GM18517 (cell line): ENCODE data around the gene KRTAP10-2.

Experiments
- ATAC-seq: cut with Tn5 transposase; IDR thresholded peaks from one replicate; pipeline ENCODE4 v1.9.1; 2021; ENCODE audit warnings: mild to moderate bottlenecking, moderate library complexity; ENCODE audit not compliant: unreplicated experiment

Gene KRTAP10-2

DNA sequence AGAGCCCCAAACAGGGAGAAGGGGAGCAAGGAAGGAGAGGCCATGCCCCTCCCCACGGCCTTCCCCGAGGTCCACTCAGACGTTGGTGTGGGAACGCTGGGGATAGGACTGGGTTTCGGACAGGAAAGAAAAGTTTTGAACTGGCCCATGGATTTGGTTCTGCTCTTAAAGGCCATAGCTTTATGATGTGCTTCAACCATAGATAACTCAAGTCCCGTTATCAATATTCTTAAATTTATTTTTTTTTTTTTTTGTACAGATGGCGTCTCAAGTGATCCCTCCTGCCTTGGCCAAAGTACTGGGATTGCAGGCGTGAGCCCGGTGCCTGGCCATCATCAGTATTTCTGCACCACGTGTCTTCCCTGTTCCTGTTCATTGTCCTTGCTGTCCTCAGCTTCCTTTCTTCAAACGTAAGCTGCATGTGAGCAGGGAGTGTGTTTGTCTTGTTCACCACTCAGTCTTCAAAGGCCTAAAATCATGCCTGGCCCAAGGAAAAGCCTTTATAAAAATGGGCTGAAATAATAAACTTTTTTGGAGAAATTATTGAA, 10.5 kb downstream of the KRTAP10-2 start:
- ATAC-seq: no peak

DNA sequence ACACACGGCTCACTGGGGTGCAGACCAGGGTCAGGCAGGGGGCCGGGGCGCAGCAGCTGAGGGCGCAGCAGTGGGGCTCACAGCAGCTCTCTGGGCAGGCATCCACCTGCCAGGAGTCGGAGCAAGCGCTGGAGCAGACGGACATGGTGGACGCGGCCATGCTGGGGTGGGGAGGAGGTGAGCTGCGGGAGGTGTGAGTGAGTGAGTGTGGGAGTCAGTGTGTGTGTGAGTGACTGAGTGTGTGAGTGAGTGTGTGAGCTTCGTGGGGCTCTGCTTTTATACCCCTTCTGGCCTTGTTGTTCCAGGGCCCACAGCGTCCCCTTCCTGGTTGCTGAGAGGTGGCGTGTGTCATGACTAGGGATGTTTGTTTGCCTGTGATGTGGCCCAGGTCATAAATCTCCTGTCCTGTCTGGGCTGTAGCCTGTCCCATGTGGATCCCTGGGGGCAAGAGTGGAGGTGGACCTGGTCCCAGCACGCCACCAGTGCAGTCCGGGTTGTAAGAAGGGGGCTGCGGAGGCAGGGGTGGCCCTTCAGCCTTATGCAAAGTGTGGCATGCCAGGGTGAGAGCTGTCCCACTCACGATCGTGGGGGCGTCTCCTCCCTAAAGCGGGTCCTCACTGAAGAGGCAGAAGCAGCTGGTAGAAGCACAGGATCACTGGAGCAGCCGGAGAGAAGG, 11.2 kb downstream of the KRTAP10-2 start, which contains the start of gene KRTAP10-1:
KRTAP10-1 (minus strand) TSS at position 205 of the 676 bp plus-strand sequence; CDS start at position 160, 45 bp downstream.
- ATAC-seq: no peak

DNA sequence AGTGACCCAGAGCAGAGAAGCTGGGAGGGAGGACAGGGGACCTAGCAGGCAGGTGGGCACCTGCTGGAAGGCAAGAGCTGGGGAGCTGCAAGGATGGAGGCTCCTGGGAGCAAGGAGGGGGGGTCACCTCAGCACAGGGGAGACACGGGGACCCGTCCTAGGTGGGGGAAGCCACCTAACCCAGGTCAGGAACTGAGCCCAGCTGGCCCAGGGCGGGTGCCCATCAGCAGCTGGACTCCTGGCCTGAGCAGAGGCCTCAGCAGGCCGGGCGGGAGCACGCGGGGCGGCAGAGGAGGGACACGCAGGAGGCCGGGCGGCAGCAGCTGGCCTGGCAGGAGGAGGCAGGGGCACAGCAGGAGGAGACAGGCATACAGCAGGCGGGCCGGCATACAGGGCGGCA, 12.3 kb downstream of the KRTAP10-2 start:
- no peak for ATAC-seq

DNA sequence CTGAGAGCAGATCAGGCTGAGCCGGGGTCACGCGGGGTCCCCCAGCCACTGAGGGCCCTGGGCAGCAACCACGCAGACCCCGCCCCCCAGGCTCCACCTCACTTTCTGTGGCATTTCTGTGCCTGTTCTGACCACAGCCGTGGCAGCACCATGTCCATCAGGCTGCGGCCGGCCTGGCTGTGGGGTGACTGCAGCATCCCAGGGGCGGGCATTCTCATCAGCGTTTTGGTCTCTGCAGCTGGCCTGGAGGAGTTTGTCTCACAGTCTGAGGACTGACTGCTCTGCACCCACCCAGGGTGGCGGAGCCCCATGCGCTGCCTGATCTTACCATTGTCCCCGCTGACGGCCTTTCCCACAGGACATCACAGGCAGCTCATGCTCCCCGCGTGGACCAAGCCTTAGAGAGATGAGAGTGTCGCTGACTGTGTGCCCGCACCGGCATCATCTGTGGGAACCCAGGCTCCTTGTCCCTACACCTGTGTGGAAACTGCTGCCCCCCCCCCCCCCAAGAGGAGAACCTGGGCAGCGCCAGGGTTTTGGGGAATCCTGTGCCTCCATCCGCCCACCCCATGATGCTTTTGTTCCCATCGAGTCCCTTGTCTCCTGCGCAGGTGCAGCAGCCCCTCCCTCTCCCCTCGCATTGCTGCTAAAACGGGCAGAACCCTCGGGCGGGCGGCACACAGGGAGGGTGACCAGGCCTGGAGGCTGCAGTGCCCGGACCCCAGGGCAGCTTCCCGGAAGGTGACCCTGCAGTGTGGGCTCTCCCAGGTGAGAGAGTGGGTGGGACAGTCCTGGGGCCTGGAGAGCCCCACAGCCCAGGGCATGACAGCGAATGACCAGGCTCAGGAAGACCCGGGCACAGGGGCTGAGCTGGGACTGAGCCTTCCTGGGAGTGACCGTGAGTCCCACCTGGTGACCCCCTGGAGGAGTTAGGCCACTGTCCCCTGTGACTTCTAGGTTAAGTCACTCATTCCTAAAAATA, 13.1 kb downstream of the KRTAP10-2 start:
- no peak for ATAC-seq

DNA sequence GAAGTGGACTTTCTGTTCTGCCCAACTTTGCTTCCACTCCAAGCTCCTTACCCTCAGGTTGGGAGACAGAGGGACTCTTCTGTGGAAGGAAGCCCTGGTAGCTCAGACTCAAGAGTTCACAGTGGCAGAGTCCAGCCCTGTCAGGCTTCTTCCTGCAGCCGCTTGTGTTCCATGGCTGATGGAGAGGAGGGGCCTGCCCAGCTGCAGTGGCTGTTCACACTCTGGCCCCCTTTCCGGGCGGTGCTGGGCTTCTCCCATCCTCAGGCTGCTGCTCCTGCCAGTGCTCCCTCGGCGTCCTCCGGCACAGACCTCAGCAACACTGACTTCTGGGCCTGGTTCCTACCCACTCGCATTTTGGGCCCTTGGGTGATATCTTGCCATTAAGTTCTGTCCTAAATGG, 15.3 kb downstream of the KRTAP10-2 start:
- no peak for ATAC-seq

DNA sequence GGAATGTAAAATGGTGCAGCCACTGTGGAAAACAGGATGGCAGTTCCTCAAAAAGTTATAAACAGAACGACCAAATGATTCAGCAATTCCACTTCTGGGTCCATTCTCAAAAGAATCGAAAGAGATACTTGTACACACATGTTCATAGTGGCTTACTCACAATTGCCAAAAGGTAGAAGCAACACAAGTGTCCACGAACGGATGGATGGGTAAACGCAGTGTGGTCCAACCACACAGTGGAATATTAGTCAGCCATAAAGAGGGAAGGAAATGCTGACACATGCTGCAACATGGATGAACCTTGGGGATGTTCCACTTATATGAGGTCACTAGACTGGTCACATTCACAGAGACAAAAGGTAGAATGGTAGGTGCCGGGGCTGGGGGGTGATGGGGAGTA, 16.6 kb downstream of the KRTAP10-2 start:
- ATAC-seq: no peak

DNA sequence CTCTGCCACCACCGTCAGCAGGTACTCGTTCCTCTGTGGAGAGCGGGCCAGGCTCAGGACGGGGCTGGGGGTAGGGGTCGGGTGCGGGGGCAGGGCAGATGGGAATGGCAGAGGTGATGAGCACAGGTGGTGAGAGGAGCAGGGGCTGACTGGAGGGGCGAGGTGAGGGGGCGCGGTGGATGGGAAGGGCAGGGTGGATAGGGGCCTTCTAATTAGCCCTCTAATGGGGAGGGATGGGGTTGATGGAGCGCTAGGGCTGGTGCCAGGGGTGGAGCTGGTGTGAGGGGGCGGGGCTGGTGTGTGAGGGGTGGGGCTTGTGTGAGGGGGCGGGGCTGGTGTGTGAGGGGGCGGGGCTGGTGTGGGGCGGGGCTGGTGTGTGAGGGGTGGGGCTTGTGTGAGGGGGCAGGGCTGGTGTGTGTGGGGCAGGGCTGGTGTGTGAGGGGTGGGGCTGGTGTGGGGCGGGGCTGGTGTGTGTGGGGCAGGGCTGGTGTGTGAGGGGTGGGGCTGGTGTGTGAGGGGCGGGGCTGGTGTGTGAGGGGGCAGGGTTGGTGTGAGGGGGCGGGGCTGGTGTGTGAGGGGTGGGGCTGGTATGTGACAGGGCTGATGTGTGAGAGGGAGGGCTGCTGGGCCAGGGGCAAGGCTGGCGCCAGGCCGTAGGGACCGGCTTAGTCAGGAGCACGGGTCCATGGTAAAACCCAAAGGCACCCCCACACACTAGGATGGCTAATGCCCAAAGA, 17.2 kb downstream of the KRTAP10-2 start:
- no peak for ATAC-seq

DNA sequence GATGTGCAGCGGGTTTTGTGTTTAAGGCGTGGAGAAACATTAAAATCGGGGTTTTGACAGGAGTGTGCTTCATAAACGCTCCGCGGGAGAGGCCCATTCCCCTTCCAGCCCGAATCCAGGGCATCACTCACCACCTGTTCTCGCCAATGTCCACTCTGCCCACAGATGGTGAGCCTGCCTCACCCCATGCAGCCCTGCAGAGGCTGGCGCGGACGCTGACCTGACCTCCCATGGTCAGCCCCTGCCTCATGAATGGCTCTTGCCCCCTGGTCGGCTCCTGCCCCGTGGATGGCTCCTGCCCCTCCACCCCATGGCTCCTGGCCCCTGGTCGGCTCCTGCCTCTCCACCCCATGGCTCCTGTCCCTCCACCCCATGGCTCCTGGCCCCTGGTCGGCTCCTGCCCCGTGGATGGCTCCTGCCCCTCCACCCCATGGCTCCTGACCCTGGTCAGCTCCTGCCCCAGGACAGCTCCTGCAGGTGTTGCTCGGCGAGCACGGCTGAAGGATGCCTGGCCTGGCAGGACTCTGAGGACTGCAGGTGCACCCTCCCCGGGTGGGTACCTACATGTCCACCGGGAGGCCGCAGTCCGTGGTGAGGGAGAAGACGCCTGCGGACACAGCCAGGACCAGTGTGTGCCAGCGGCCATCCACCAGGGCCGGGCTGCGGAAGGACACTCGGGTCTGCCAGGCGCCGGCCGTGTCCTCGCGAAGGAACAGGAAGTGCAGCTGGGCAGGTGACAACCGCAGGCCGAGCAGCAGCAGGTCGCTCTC, 18.0 kb downstream of the KRTAP10-2 start:
- ATAC-seq: no peak

DNA sequence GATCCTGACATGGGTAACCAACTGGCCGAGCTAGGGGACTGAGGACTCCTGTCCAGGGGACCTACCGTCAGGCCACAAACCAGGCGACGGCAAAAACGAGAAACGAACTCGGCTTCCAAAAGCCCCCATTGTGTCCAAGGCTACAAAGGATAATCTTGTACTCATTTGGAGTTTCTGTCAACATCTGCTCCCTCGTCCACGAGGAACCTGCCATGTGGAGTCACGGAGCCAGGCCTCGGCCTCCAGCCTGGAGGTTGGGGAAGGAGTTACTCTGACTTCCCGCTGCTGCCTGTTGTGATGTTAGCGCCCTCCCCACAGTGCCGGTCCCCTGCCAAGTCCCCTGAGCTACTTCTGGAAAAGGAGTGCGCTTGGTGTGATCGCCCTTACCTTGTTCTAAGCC, 18.6 kb downstream of the KRTAP10-2 start:
- ATAC-seq: no peak

DNA sequence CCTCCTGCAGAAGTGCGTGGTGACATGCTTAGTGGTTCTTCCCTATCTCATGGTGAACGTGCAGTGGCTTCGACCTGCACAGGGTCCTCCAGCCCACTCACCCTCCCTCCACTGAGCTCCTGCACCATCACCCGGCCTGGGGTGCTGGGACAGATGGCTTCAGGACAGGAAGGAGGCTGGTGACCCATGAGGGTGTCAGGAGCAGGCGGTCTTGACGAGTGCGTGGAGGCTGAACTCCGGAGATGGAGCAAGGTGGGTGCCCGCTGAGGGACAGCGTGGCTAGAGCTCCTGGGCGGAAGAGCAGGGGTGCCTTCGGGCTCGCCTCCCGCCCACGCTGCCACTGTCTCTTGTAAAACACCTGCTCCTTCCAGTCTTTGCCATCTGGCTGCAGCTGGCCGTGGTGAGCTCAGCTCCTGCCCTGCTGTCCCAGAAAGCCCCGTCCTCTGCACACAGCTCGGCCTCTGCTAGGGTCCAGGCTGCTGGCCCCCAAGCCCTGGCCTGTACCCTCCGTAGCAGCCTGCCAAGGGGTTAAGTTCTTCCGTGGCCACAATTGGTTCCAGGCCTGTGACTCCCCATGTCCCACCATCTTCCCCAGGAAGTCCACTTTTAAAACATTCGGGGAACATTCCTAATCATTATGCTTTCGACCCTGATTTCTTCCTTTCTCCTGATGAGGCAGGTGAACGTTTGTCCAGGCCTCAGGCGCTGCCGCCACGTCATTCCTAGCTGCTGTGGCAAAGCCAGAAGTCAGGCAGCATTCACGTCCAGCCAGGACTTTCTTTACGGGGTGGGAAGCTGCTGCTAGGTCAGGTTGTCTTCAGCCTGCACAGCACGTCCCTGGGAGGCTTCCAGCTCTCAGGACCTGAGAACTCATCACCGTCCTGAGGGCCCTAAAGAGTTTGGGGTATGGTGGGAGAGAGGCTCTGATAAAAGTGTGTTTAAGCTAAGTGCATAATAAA, 19.4 kb downstream of the KRTAP10-2 start:
- ATAC-seq: no peak

DNA sequence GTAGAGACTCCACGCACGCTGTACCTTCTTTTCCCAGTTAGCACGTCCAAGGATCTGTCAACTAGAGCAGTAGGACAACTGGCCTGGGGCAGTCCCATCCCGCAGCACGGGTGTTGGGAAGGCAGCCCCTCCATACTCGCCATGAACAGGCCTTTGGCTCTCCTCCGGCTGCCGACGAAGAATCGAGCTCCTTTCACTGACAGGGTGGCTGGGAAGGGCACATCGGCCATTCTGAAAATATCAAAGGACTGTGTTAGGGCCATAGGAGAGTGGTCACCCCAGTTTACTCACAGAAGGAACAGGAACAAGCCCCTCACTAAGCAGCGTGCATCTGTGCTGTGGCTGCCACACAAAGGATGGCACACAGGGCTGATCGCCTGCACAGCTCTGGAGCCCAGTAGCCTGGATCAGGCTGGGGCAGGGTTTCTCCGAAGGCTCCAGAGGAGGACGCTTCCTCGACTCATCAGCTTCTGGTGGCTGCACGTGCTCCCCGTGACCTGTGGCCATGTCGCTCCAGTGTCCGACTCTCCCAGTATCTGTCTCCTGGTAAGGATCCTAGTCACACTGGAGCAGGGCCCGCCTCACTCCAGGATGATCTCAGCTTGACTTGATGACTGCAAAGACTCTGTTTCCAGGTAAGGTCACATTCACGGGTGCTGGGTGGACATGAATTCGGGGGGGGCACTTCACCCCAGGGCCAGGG, 20.3 kb downstream of the KRTAP10-2 start:
- no peak for ATAC-seq

DNA sequence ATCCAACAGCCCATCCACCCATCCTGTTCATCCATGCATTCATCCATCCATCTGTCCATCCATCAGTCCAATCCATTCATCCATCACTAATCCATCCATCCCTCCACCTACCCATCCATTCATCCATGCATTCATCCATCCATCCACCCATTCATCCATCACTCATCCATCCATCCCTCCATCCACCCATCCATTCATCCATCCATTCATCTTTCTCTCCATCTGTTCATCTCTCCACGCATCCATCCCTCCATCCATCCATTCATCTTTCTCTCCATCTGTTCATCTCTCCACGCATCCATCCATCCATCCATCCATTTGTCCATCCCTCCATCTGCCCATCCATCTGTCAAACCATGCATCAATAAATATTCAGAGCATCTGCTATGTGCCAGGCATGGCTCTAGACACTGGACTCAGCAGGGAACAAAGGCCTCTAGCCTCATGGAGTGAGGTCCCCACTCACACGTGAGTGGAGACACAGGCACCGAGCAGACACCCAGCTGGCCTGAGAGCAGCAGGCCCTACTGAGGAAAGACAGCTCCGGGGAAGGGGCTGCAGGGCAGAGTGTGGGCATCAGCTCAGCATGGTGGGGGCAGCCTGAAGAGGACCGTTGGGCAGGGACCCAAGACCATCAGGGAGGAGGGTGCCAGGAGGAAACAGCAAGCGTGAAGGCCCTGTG, 20.9 kb downstream of the KRTAP10-2 start:
- ATAC-seq: no peak

DNA sequence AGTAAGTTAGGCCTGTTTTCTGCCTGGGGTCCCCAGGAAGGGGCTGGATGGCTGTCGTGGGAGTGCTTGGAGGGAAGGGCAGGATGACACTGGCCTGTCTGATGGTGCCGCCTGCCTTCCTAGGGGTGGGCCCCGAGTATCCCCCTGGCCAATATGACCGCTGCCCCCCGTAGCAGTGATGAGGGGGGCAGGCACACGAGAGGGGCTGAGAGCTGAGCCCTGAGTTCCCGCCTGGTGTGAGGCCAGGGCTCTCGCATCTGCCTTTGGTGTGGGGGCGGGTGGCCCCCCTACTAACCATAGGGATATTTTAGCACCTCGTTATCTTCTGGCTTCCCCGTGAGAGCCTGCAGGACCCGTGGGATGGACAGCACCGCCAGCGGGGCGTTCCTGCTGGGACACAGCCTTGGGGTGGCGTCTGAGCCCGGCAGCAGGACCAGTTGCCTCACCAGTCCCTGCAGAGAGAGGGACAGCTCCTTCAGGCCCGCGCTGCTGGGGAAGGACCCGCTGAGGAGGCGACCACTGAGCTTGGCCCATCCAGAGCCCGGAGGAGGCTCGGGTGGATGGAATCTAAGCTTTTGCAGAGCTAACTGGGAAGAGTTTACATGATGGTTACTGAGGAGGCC, 21.7 kb downstream of the KRTAP10-2 start:
- ATAC-seq: no peak

DNA sequence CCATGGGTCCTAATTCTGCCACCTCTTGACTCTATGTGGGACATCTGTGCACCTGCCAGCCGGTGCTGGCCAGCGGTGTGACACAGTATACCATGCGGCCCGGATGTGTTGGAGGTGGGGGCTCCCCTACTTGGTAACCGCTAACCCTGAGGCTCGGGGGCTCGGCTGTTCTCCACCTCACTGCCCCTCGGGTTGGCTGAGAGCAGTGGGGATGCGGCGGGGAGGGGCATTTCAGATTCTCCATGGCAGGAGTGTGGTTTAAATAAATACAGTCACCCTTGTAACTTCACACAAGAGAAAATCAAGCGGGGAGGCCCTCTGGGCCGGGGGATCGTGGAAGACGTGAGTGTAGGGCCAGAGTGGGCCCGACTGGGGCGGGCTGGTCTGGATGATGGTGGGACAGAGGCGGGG, 22.3 kb downstream of the KRTAP10-2 start:
- ATAC-seq: no peak

DNA sequence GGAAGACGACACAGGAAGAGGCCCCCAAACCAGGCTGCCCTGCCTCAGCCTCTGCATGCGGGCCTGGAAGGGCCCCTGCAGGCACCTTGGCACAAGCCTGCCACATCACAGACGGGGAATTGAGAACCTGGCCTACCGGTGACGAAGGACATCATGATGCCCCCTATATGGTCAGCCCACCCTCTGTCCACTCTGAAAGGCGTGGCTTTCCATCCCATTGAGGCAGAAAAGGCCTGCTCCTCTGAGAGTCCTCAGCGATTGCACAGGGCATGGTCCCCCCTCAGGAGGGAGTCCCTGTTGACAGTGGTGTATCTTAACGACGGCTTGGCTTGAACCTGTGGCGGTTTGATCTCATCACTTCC, 22.7 kb downstream of the KRTAP10-2 start:
- ATAC-seq: no peak

DNA sequence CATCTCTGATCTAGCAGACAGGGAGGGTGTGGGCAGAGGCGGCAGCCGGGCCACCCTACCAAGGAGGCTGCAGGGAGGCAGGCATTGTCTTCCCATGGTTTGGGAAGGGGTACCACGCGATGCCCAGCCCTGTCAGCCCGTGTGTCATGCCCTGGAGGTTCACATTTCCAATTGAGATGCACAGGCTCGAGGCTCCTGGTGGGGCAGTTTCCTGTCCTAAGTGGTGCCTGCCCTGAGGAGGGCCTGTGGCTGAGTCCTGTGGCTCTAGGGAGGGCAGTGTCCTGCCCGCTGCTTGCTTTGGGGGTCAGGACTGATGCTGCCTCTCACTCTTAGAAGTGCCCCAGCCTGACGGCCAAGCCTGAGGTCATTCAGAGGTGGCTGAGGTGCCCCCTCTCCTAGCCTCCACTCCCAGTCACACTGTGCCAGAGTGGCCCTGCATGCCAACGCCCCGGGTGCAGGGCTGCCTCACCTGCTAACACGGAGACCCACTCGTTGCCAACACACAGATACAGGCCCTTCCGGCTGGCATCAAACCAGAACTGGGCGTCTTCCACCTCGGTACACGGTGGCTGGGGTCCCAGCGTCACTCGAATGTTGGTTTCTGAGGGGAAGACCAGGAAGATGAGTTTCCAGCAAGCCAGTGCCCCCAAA, 23.2 kb downstream of the KRTAP10-2 start:
- no peak for ATAC-seq
